HuH-7 (cell line): ENCODE results near the gene EPX.

Experiments used
- DNase-seq: peaks from one replicate; pipeline ENCODE4 v3.0.0; 2011; ENCODE audit warnings: low spot score

EPX gene

GRCh38 chr17:58227733-58228132, 35.2 kb downstream of the EPX start:
- DNase-seq, result no peak

GRCh38 chr17:58228679-58229078, 36.2 kb downstream of the EPX start:
- no peak for DNase-seq

DNA sequence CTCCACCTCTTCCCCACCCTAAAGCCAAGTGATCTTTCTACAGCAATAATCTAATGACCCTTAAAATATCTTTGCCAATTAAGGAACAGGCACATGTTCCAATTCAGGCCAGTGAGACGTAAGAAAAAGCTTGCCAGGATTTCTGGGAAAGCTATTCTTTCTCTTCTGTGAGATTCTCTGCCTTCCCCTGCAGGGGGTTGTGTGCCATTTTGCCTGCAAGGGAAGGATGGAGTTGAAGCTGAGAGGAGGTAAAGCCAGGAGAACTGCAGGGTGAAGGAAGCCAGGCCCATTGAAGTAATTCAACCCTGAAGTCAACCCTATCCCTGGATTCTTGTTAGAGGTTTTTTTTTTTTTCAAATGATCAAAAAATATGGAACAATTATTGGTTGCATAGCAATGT, 36.9 kb downstream of the EPX start:
- no peak for DNase-seq

DNA sequence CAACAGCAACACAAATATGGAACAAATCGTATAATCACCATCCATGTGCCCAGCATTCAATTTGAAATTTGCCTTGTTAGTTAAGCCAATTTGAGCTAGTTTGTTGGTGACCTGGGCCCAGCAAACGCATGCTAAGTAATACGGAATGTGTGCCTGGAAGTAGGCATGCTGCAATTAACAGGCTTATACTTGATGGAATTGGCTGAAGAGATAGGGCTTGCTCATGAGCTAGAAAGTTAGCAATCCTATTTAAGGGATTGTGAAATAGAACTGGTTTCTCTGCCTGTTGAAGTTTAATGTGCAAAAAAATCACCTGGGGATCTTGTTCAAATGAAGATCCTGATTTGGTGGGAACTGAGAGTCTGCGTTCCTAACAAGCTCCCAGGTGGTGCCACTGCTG, 37.4 kb downstream of the EPX start:
- no peak for DNase-seq

- DNase-seq, result no peak
Measured at GRCh38 chr17:58231641-58232040, 39.1 kb downstream of the EPX start.

DNA sequence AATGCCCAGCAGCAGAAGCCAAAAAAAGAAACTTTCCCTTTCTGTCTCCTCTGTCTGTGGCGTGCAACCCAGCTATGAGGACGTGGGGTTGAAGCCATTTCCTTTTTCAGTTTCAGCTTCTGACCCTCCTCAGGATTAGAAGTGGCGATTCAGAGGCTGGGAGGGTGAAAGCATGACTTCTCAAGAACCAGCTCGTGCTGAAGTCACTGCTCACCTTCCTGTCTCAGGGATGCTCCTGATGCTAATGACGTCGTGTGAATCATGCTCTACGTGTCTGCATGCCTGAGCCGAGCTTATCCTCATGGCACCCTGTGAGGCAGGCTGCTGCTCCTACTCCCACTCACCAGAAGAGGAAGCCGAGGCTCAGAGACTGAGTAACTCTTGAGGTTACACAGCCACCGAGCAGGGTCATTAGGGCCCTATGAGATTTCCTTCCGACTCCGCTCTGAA, 40.2 kb downstream of the EPX start:
- no peak for DNase-seq

- DNase-seq, result no peak
Measured at GRCh38 chr17:58233543-58233942, 41.0 kb downstream of the EPX start.

- DNase-seq, result no peak
Measured at GRCh38 chr17:58234512-58234911, 42.0 kb downstream of the EPX start.

DNA sequence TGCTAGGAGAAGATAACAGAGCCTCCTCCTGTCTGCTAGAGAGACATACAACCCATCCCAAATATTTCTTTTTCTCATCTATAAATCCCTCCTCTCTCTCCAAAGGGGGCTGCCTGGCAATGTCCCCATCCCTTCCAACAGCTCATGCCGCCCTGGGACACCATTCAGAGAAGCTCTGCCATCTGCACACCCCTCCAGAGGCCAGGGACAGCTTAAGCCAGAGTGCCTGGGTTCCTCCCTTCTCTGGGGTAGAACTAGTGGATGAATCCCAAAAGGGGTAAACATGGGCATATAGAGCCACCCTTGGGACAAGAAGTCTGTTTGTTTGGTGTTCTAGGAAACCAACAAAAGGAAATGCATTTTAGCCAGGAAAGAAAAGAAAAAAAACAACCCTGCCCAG, 43.3 kb downstream of the EPX start:
- DNase-seq, result no peak

- DNase-seq, result no peak
Measured at GRCh38 chr17:58236394-58236793, 43.9 kb downstream of the EPX start.

GRCh38 chr17:58238147-58238634, 45.7 kb downstream of the EPX start, which contains the start of gene LPO:
Gene LPO, plus strand, starts transcription at chr17:58238584. Its CDS starts 4,396 bp downstream, at chr17:58242980.
- DNase-seq, result no peak

DNA sequence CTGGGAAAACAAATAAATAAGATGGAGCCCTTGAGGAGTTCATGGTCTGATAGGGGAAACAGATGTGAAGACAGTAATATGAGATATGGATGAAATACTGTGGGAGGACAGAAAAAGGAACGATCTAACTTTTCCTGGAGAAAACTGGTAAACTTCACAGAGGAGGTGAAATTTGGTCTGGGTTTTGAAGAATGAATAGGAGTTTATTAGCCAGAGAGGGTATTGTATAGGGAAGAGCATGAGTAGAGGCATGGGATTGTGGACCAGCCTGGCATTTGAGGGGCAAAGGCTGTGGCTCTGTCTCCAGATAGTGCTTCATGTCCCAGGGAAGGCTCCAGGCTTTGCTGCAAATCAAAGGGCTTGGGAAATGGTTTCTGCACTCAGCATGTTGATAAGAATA, 47.5 kb downstream of the EPX start:
- DNase-seq, result no peak

DNA sequence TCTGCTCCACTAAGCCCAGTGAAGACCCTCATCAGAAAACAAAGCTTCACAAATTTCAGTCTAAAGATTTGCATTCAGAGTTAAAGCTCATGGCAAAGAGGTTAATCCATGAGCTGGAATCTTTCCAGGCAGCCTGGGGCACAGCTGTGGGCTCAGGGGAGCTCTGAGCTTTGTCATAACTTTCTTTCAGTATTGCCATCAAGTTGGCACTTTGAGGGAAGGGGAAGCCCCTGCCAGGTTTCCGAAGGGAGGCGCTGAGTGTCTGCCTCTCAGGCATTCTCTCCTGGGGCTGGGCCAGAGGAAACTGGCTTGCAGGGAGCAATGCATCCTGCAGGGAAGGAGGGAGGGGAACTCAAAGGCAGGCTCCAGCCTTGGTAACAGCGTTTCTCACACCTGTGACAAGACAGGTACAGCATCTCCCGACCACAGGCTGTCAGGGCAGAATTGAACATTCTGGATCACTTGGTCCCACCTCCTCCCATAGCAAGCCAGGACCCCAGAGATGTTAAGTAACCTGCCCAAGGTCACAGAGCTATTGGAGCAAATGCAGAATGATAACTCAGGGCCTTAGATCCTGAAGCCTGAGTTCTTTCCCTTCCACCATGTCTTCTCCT, 49.8 kb downstream of the EPX start:
- DNase-seq, result no peak

GRCh38 chr17:58244963-58245362, 52.4 kb downstream of the EPX start:
- DNase-seq, result no peak

GRCh38 chr17:58245428-58246103, 53.0 kb downstream of the EPX start:
- no peak for DNase-seq

- DNase-seq, result no peak
Measured at GRCh38 chr17:58246104-58246740, 53.7 kb downstream of the EPX start.

DNA sequence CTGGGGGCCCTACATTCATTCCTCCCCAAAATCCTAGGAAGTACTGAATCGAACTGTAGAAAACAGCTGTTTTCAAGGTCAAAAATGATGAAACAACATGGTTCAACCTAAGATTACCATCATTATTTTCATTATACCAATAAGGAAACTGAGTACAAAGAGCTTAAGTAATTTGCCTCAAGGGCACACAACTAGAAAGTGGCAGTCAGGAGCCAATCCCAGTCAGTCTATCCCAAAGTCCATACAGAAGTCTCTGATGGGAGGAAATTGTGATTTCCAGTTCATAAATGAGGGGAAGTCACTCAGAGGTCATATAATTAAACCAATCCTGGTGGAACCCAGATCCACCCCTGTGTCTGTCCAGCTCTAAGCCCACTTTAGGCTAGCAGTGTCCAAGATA, 54.3 kb downstream of the EPX start:
- DNase-seq, result no peak

DNA sequence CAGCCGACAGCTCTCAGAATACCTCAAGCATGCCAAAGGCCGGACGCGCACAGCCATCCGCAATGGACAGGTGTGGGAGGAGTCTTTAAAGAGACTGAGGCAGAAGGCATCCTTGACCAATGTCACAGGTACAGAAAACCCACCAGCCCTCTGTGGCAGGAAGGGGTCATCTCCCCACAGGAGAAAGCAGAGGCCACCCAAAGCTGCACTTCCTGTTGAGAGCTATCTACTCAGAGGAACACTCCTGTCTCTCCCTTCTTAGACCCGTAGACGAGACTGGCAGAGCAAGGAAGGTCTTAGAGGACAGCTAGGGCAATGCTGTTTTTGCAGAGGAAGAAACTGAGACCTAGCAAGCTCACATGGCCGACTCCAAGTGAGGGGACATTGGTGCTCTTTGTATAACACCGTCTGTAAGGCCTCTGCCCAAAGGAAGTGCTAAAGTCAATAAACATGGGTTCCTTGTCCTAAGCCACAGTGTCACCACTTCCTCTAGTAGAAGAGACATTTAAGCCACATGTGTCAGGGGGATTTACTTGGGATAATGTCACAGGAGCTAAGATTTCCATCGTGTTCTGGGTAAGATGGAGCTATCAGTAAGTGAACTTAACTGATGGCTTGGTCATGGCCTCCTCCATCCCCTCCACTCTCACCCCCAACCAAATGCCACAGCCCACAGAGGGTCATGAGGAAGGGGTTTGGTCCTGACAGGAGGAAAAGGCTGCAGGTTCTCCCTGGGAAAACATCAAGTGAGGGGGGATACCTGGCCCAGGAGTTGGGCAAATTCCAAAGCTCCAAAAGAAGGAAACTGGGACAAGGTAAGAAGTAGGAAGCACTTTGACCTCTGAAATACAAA, 55.2 kb downstream of the EPX start:
- no peak for DNase-seq

GRCh38 chr17:58248955-58249269, 56.4 kb downstream of the EPX start:
- no peak for DNase-seq

DNA sequence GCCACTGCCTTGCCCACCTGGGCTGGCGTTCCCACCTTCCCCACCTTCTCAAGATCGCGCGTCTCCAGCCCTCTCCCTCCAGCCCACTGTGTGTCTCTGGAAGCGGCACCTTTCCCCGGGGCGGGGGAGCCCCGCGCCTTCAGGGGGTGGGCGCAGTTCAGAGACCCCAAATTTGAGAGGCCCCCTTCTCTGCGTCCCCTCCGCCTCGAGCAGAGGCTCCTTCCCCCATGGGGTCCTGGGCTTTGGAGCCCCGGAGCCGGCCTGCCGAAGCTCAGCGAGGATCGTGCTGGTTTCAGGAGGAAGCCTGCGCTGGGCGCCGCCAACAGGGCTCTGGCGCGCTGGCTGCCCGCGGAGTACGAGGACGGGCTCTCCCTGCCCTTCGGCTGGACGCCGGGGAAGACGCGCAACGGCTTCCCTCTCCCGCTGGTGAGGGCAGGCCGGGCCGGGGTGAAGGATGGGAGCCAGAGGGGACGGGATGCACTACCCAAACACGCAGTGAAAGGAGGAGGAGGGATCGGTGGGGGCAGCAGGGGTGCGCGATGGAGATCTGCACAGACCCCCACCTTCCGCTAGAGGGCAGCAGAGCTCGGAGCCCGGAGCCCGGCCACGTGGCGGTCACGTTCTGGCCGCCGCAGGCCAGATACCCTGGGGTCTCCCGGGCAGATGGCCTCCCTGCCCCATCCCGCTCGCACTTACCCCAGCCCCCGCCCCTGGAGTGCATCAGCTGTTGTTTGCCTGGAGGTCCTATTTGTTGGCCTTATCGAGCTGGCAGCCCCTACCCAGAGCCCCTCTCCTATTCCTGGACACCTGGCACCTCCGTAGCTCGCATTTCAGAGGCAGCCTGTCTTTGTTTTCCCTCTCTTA, 57.0 kb downstream of the EPX start:
- DNase-seq, result peak; percentile 86

GRCh38 chr17:58250344-58251011, 58.0 kb downstream of the EPX start:
- DNase-seq, result no peak
